ENCODE data around the gene FAM53C.

GRCh38 chr5:138352722-138353559 is 14.9 kb downstream of the FAM53C start:
- TF ChIP-seq EZH2 (IDR thresholded peaks at IDR 0.05; ENCODE audit: borderline replicate concordance, low read depth, low read length, poor library complexity, severe bottlenecking) (no peak), CTCF (conservative IDR thresholded peaks at IDR 0.05; ENCODE audit: low read depth, low read length) (peak; percentile 37; the same call in 1 of the 2 replicates)

Measured in A673 (cell line).